Epithelial cell of esophagus (primary cell): Measurements from ENCODE around the gene CPNE4.
"Not testable (repeated sequence)": the region's sequence is repeated elsewhere in the genome, so short reads cannot be mapped to it uniquely, and the experiment has no call there.

Source experiments
- DNase-seq: peaks from one replicate; pipeline ENCODE4 v3.0.0; 2010; ENCODE audit warnings: low read depth
- H3K4me3 ChIP-seq: 2 replicates; pipeline ENCODE4 v1.5.1; 2011; ENCODE audit warnings: mild to moderate bottlenecking, low read length, control low read depth
- CTCF ChIP-seq: IDR thresholded peaks from 2 replicates; pipeline ENCODE4 v1.5.1; 2011; ENCODE audit warnings: low read depth, mild to moderate bottlenecking, low read length, control low read depth, inconsistent platforms; ENCODE audit not compliant: insufficient read depth; ENCODE audit errors: missing control alignments

The CPNE4 gene

GRCh38 chr3:131502530-131503319 lies 532.1 kb downstream of the CPNE4 start, which contains the start of gene MRPL3:
TSS of gene MRPL3 (minus strand) at chr3:131502971. CDS start at chr3:131502821, 150 bp downstream.
- TF ChIP-seq CTCF: no peak
- peak within 1 kb of the TSS; percentile 87 for H3K4me3 ChIP-seq
- DNase-seq: peak; percentile 89

GRCh38 chr3:131501949-131502348 lies 532.9 kb downstream of the CPNE4 start:
- peak overlapping the region; percentile 87 for H3K4me3 ChIP-seq
- DNase-seq: peak; percentile 3
- TF ChIP-seq CTCF: no peak

GRCh38 chr3:131494706-131495105 lies 540.1 kb downstream of the CPNE4 start:
- H3K4me3 ChIP-seq: no peak overlapping the region
- DNase-seq: no peak
- no peak for TF ChIP-seq CTCF

- H3K4me3 ChIP-seq: no peak overlapping the region
- no peak for DNase-seq
- TF ChIP-seq CTCF: no peak
These were observed 543.0 kb downstream of the CPNE4 start for GRCh38 chr3:131491775-131492174.

GRCh38 chr3:131491084-131491483 lies 543.7 kb downstream of the CPNE4 start:
- no peak overlapping the region for H3K4me3 ChIP-seq
- TF ChIP-seq CTCF: no peak
- DNase-seq: no peak

GRCh38 chr3:131486545-131486944 lies 548.3 kb downstream of the CPNE4 start:
- not testable (repeated sequence) for DNase-seq

GRCh38 chr3:131485119-131485518 lies 549.7 kb downstream of the CPNE4 start:
- TF ChIP-seq CTCF: no peak
- DNase-seq: no peak

More at GRCh38 chr3:131486545-131486944, 548.3 kb downstream of the CPNE4 start:
- H3K4me3 ChIP-seq: not testable (repeated sequence)

More at GRCh38 chr3:131485119-131485518, 549.7 kb downstream of the CPNE4 start:
- no peak overlapping the region for H3K4me3 ChIP-seq
